NCI-H2227 treated with DMSO at 0.1 percent for 48 hours (cell line): Measurements from ENCODE around the gene BBS5.
"Not testable (repeated sequence)": the region's sequence is repeated elsewhere in the genome, so short reads cannot be mapped to it uniquely, and the experiment has no call there.

Experiments used
- DNase-seq: peaks from one replicate; lab custom pipeline; 2025; lab: John Stamatoyannopoulos, UW

The BBS5 gene

DNA sequence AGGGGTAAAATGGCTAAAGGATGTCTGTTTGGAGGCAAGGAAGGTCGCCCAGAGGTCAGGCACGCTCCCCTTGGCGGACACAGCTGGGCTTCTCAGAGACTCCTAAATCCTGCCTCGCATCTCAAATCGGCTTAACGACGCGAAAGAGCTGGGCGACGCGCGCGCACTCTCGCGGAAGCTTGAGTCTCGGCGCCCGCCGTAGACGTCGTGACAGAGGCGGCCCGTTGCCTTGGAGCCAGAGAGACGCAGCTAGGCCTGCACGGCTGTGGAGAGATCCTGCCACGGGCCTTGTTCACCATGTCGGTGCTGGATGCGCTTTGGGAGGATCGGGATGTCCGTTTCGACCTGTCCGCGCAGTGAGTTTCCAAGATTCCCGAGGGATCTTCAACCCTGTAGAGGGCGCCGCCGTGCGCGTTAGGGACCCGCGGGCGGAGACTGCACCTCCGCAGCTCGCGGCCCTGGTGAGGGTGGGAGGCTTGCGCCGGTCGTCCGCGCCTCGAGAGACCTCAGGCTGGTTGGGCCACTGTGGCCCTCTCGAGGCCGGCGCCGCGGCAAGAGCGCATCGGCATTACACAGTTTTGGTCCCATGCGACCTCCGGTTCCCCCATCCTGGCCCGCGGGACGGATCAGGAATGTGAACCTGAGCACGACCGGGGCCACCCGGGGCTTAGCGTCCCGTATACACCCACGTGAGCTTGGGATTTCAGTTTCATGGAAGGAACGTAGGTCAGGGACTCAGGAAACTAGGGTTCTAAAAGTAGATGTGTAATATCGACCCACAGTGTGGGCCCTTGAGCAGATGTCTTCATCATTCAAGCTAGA lies at the start of gene BBS5:
TSS of gene BBS5 (plus strand) at position 238 of the 822 bp plus-strand sequence. CDS start at position 298, 60 bp downstream.
- peak; percentile 80 for DNase-seq

DNA sequence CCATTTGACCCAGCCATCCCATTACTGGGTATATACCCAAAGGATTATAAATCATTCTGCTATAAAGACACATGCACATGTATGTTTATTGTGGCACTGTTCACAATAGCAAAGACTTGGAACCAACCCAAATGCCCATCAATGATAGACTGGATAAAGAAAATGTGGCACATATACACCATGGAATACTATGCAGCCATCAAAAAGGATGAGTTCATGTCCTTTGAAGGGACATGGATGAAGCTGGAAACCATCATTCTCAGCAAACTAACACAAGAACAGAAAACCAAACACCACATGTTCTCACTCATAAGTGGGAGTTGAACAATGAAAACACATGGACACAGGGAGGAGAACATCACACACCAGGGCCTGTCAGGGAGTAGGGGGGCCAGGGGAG lies 47.5 kb upstream of the BBS5 start:
- DNase-seq: not testable (repeated sequence)

DNA sequence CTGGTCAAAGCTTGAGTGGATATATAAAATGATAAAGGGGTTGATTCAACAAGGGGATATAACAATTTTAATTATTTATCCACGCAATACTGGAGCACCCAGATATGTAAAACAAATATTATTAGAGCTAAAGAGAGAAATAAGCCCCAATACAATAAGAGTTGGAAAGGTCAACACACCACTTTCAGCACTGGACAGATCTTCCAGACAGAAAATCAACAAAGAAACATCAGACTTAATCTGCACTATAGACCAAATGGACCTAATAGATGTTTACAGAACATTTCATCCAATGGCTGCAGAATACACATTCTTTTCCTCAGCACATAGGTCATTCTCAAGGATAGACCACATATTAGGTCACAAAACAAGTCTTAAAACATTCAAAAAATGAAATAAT lies 45.1 kb upstream of the BBS5 start:
- DNase-seq: not testable (repeated sequence)

DNA sequence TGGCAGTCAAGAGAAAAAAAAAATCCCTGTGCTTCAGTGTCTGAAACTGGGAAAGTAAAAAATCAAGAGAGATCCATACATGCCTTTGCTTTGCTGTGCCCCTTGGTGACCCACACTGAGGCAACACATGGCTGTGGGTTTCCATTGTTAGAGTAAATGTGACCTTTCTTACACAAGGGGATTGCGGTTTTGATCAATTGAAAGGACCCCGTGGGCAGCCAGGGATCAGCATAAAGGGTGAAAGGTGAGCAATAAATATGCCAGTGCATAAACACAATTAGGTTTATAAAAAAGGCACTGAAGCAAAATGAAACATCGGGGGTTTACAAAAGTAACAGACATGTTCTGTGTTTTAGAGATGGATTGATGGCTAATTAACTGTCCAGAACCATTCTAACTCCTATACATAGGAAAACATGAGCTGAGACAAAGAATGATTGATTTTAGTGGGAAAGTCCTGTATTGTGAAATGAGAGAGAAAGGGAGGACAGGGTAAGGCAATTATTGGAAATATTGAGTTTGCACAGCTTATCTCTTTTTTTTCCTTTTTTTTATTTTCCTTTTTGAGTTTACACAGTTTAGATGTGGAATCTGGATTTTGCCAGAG lies 40.7 kb upstream of the BBS5 start:
- DNase-seq: no peak

DNA sequence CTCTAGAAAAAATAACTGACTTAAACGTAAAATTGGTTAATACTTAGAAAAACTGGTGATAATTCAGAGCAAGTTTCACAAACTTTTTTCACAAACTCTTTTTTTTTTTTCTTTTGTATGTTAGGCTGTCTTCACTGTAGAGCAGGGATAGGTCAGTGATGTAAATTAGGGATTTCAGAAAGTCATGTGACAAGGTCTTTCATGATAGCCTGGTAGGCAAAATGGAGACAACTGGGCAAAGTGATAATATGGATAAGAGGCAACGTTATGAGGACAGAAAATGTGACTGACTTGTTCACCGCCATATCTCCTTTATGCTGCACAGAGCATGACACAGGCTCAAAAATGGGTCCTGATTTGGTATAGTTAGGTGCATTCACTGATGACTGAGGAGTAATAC lies 39.4 kb upstream of the BBS5 start:
- no peak for DNase-seq

DNA sequence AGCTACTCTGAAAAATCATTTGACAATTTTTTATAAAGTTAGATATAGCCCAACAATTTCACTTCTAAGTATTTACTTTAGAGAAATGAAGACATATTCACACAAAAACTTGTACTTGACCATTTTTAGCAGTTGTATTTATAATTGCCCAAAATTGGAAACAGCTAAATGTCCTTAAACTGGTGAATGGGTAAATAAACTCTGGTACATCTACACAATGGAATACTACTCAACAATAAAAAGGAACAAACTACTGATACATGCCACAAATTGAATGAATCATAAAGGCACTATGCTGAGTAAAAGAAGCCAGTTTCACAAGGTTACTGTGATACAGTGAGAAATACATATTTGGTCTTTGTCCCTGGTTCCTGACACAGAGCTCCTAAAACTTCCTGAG lies 32.8 kb upstream of the BBS5 start:
- no peak for DNase-seq

DNA sequence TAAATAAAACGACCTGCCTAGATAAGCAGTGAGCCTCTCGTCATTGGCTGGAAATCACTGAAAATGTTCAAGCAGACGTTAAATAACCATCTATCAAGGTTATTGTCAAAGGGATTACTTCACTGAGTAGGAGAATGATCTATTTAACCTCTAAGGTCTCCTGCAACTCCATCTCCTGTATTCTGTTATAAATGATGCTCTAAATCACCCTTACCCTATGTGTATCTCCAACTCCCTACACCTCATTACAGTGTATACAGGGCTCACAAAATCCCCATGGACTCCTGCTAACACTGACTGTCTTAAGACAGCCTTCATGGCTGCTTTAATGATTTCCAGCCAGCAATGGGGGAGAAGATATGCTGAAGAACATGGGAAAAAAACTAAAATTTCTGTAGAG lies 31.0 kb upstream of the BBS5 start:
- no peak for DNase-seq

DNA sequence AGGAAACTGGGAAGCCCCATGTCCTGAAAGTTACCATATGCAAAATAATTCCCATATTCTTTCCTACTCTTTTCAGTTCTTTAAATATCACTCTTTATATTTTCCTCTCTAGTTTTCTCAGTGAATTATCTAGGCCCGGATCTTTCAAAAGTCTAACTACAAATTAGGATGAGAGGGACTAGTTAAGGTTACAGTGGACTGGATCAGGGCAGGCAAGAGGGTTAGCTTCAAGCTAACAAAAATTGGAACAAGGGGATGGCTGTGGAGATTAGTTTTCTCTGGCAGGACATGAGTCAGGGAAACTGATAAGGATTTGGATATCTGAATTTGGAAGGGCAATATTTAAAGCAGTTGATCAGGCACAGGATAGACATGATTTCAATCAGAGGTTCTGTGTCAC lies 30.4 kb upstream of the BBS5 start:
- no peak for DNase-seq

DNA sequence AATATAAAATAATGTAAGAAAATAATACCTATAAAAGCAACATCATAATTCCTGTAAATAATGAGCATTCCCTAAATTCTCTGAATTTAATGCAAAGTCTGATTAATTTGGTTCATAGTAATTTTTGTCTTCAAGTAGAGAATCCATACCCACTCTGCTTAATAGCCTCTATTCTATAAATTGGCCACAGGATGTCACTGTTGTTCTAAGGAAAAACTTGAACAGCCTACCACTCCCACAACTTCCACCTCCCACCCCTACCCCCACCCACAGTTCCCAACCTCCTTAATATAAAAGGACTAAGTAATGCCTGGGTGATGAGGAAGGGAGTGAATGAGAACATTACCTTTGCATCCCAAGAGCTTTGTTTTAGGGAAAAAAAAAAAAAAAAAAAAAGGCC lies 27.2 kb upstream of the BBS5 start:
- DNase-seq: peak; percentile 67

DNA sequence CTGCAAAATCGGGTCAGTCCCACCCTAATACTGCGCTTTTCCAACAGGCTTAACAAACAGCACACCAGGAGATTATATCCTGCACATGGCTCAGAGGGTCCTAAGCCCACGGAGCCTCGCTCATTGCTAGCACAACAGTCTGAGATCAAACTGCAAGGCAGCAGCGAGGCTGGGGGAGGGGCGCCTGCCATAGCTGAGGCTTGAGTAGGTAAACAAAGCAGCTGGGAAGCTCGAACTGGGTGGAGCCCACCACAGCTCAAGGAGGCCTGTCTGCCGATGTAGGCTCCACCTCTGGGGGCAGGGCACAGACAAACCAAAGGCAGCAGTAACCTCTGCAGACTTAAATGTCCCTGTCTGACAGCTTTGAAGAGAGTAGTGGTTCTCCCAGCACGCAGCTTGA lies 26.2 kb upstream of the BBS5 start:
- DNase-seq: not testable (repeated sequence)

DNA sequence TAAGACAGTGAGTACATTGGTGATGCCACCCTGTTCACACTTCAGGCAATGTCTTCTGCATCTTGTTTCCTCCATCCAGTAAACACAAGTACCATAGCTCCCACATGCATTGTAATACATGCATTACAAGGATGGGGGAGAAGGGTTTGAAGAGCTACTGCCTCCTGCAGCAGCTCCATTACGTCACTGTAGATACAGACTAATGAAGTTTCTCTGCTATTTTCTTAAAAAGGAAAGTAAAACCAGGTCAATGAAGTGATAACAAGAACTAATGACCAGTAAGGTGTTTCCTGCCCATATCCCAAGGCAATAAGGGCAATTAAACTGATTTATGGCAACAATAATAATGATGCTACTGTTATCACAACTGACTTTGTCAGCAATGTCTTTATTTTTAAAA lies 18.2 kb upstream of the BBS5 start:
- DNase-seq: no peak

DNA sequence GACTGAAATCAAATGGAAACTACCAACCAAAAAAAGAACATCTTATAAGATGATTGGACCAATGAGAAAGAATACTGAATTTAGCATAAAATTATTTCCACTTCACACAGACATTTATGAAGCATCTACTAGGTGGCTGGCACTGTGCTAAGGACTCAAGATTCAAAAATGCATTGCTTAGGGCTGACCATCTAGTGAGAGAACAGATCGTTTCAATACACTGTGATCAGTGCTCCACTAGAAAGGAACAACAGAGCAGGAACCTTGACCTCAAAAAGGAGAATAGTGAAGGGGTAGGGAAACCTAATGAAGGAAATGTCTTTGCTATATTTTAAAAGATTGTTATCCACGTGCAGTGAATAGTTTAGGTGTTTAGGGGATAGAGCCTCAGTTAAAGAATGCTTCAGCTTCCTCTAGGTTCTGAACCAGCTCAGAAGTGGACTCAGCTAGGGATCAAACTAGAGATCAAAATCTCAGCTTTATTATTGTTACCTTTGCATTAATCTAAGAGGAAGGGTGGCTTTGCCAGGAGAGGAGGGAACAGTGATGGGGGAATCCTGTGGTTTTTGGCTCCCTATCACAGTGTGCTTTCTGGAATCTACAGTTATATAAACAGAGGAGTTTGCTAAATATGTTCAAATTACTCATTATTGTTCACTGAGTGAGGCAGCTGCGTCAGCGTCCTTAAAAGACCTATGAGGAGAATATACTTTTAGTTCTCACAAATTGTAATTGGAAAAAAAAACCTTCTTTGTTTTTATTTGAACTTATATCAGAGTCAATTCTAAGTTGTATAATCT lies 16.2 kb upstream of the BBS5 start:
- peak; percentile 35 for DNase-seq

DNA sequence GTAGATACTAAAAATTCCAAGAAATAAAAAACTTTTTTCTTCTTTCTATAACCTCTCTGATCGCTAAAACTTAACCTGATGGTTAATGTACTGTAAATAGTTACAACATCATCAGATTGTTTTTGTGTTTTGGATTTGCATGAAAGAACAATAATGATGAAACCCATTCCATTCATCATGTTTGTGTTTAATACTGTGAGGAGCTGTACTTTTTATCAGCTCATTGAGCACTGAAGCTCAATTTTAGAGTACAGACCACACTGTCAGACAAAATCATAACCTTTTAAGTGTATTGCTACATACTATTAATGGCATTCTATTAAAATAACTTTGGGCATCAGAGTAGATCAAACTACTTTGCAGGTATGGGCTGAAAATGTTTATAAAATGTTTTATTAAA lies 14.8 kb upstream of the BBS5 start:
- DNase-seq: no peak

DNA sequence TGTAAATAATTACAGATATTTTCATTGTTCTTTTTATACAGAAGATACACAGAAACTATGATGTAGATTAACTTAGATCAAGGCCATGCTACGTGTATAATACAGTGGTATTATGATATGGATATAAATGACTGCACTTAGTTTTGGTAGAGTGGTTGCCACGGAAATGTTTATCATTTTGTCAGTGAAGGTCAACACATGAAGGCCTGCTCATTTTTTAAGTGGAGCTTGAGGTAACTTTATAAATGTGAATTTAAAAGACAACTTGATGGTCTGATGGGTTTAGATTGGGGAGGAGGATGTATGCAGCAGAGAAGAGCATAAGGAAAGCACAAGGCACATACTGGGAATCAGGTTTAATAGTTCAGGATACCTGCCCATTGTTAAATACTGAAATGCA lies 14.4 kb upstream of the BBS5 start:
- DNase-seq: peak; percentile 24

DNA sequence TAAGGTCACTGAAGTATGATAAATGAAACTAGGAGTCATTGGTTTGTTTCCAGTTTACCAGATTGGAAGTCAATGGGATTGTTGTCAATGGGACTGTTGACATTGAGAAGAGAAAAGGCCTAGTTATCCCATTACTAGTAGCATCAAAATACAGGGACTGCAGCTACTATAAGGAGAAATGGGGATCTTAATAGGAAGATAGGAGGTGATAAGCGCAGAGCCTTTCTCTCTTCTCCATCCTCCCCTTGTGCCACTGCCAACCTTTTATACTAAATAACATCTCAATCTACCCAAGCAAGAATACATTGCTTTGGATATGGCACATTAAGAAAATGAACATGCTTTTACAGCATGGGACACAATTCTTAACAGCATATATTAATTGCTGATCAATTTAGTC lies 10.5 kb upstream of the BBS5 start:
- DNase-seq: no peak

DNA sequence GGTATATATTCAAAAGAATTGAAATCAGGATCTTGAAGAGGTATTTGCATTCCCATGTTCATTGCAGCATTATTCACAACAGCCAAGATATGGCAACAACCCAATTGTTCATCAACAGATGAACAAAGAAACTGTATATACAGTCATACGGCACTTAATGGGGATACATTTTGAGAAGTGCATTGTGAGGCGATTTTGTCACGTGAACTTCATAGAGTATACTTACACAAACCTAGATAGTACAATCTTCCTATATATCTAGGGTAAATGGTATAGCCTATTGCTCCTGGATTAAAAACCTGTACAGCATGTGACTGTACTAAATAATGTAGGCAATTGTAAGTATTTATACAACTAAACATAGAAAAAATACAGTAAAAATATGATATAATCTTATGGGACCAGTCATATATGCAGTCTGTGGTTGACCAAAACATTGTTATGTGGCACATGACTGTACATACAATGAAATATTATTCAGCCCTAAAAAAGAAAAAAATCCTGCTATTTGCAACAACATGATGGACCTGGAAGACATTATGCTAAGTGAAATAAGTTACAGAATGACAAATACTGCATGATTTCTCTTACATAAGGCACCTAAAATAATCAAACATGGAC lies 9.2 kb upstream of the BBS5 start:
- DNase-seq: no peak

DNA sequence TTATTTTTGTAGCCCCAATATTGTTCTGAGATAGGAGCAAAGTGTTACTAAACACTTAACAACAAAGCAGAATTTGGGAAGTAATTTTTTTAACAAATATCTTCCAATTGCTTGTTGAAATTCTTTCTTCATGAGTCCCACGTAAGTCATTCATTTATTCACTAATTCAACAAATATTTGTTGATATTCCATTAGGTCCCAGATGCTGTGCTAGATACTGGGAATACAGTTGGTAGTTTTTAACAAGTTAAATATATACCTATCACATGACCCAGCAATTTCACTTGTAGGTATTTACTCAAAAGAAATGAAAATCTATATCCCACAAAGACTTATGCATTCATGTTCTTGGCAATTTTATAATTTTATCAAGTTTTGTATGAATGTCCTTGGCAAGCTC lies 7.0 kb upstream of the BBS5 start:
- no peak for DNase-seq

DNA sequence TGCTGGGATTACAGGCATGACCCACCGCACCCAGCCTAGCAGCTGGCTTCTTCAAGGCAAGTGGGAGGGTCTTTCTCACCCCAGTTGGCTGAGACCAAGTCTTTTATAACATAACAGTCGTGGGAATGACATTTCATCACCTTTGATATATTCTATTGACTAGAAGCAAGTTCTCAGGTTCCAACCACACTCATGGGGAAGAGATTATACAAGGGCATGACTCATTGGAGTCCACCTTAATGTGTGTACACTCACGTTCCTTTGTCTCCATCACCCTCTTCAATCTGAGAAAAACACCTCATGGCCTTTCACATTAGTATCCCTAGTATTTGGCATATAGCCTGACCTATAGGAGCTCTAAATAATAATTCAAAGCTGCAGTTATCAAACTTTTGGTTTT lies 2.8 kb upstream of the BBS5 start:
- no peak for DNase-seq

DNA sequence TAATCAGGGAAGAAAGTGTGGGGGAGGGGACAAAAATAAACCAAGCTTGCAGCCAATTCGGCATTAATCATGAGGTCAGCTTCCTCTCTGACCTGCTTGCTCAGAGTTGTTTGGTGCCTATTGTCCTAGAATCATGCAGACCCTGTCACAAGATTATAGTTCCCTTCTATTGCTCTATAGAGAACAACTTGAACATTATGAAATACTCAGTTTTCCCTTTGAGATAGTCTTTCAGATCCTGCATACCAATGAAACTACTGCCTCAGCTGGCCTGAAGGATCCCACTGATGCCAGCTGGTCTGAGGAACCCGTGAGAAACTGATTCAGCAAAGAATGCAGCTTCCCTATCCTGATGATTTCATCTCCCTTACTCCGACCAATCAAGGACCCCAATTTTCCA lies 955 bp upstream of the BBS5 start:
- no peak for DNase-seq

DNA sequence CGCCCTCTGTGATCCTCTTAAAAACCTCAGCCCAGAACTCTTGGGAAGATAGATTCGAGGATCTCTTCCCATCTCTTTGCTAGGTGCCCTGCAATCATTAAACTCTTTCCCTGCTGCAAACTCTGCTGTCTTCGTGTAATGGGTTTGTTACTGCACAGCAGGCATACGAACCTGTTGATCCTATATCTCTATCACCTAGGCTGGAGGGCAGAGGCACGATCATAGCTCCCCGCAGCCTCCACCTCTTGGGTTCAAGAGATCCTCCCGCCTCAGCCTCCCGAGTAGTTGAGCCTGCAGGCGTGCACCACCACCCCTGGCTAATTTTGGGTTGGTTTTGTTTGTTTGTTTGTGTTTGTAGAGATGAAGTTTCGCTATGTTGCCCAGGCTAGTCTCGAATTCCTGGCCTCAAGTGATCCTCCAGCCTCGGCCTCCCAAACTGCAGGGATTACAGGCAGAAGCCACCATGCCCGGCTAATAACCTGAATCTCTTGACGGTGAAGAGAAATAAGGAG lies 493 bp upstream of the BBS5 start:
- no peak for DNase-seq

DNA sequence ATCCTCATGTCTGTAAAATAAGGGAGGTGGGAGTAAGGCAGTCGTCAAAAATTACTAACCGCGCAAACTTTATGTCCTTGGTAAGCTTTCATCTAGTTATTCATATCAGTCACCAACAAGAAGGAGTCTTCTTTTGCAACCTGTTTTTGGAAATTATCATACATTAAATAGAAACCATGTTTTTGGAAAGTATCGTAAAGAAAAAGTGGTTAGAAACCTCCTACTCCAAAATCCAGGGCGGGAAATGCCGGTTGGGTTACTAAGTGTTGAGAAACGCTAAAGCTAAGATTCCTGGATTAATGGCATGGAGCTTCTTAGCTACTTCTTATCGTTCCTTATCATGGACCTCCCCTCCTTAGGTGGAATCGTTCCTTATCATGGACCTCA lies 778 bp downstream of the BBS5 start:
- no peak for DNase-seq

DNA sequence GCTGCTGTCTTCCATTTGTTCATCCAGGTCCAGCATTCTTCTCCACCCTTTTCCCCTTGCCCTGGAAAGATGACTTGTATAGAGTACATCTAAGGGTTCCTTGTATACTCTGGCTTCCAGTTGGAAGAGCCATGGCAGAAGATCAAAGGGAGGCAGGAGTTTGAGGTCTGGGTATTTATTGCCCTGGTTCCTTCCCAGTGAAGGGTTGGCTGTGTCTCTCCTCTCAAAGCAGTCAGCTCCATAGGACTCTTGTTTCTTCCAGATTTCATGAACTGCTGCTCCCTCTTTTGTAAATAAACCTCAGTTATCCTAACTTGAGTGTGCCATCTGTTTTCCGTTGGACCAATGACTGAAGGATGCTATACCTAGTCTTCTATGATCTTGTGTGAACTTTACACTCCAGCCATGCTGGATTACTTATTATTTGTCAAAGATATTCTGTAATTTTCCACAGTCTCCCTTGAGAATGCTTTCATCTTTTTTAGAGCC lies 6.4 kb downstream of the BBS5 start:
- DNase-seq: no peak
